Upper lobe of right lung (tissue), 1 donor: Measurements from ENCODE around the gene ACLY. TPM values are rescaled to one million over a fixed set of nuclear protein-coding genes. Genes with fewer than 3 reads are reported as not detected.

Source experiments
- ATAC-seq: fragments of 200-7000 bp; cut with Tn5 transposase; one replicate; pipeline ENCODE4 v1.9.1; 2020; ENCODE audit warnings: mild to moderate bottlenecking, moderate library complexity
- DNase-seq: peaks from one replicate; pipeline ENCODE4 v3.0.0-alpha.2; 2020
- H3K27ac ChIP-seq: fragments of 200-600 bp; one replicate; pipeline ENCODE4 v1.8.0; 2022
- H3K27me3 ChIP-seq: fragments of 200-600 bp; one replicate; pipeline ENCODE4 v1.8.0; 2022; ENCODE audit warnings: mild to moderate bottlenecking
- H3K36me3 ChIP-seq: fragments of 200-600 bp; one replicate; pipeline ENCODE4 v1.8.0; 2022
- H3K4me1 ChIP-seq: fragments of 200-600 bp; one replicate; pipeline ENCODE4 v1.8.0; 2022
- H3K4me3 ChIP-seq: fragments of 200-600 bp; one replicate; pipeline ENCODE4 v1.8.0; 2022; ENCODE audit warnings: mild to moderate bottlenecking
- H3K9me3 ChIP-seq: fragments of 200-600 bp; one replicate; pipeline ENCODE4 v1.8.0; 2022
- CTCF ChIP-seq: fragments of 200-600 bp; IDR thresholded peaks from one replicate; pipeline ENCODE4 v1.8.0; 2022; ENCODE audit warnings: antibody characterized with exemption
- intact Hi-C: fragments of 100-400 bp; cut with DNase I; formaldehyde crosslinking; loops from one replicate; pipeline ENCODE4 v1.11.0; 2022
- total RNA-seq: library from RNA; stranded (reverse); fragmentation: NEBNext Ultra II Directional; extraction: Animal tissue kit (Norgen Biotek cat#: 25700); gene quantifications from one replicate; pipeline ENCODE4 v1.2.1, GENCODE V29; 2021
- donor health status: DM: no; HTN: yes; CAD: no; lungs with severe emphysema.

ACLY gene
- total RNA-seq, 1 donor from 2014 or later, result 112 TPM

GRCh38 chr17:41912925-41913324, 5.8 kb downstream of the ACLY start:
- H3K9me3 ChIP-seq, result no peaks in the 10 kb centered on the region
- H3K4me3 ChIP-seq, result no peak overlapping the region
- no peak for TF ChIP-seq CTCF
- no peak overlapping the region for H3K27ac ChIP-seq
- DNase-seq (no peak), ATAC-seq (no peak)
- H3K27me3 ChIP-seq, result no peaks in the 10 kb centered on the region
- intact Hi-C loops, result no loop called here
- H3K4me1 ChIP-seq, result peaks cover 10% of the 10 kb centered on the region
- peaks cover 58% of the 10 kb centered on the region for H3K36me3 ChIP-seq

- Histone ChIP-seq H3K9me3 (no peaks in the 10 kb centered on the region), H3K27ac (no peak overlapping the region)
- ATAC-seq, result no peak
Measured at GRCh38 chr17:41910701-41911391, 7.9 kb downstream of the ACLY start.

GRCh38 chr17:41909088-41909487, 9.7 kb downstream of the ACLY start:
- H3K4me3 ChIP-seq, result no peak overlapping the region
- ATAC-seq (no peak), DNase-seq (no peak)
- no peak overlapping the region for H3K27ac ChIP-seq
- no peak for TF ChIP-seq CTCF
- intact Hi-C loops, result no loop called here
- no peaks in the 10 kb centered on the region for H3K4me1 ChIP-seq
- peaks cover 95% of the 10 kb centered on the region for H3K36me3 ChIP-seq
- no peaks in the 10 kb centered on the region for H3K9me3 ChIP-seq
- H3K27me3 ChIP-seq, result no peaks in the 10 kb centered on the region

More at GRCh38 chr17:41910701-41911391, 7.9 kb downstream of the ACLY start:
- no peaks in the 10 kb centered on the region for H3K27me3 ChIP-seq
- no peak overlapping the region for H3K4me3 ChIP-seq
- intact Hi-C loops, result no loop called here
- no peak for TF ChIP-seq CTCF
- no peaks in the 10 kb centered on the region for H3K4me1 ChIP-seq
- H3K36me3 ChIP-seq, result peaks cover 78% of the 10 kb centered on the region
- no peak for DNase-seq

- Histone ChIP-seq H3K27me3 (no peaks in the 10 kb centered on the region), H3K4me3 (no peak overlapping the region), H3K27ac (no peak overlapping the region), H3K36me3 (peaks cover 96% of the 10 kb centered on the region), H3K4me1 (no peaks in the 10 kb centered on the region), H3K9me3 (no peaks in the 10 kb centered on the region)
- DNase-seq (no peak), ATAC-seq (no peak)
- intact Hi-C loops, result no loop called here
- no peak for TF ChIP-seq CTCF
Measured at GRCh38 chr17:41907633-41908539, 10.9 kb downstream of the ACLY start.

DNA sequence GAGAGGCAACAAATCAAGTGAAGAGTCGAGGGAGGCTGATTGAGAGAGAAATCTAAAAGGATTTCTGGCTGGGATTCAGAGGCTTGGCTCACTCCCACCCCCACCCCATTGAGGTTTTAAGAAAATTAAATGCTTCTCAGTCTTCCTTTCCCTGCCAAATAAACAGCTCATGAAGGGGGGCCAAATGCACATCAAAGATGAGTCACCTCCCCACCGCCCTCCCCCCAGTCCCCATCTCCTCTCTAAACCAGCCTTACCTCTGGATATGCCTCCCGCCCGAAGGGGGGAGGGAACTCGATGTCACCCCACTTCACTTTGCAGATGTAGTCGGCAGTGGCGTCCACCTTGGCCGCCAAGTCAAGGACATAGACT, 11.6 kb downstream of the ACLY start:
- H3K27ac ChIP-seq, result no peak overlapping the region

More for the DNA sequence above, 11.6 kb downstream of the ACLY start:
- no peak for DNase-seq
- ATAC-seq, result no peak
- intact Hi-C loops, result no loop called here
- Histone ChIP-seq H3K4me3 (no peak overlapping the region), H3K36me3 (peaks cover 96% of the 10 kb centered on the region), H3K9me3 (no peaks in the 10 kb centered on the region), H3K27me3 (no peaks in the 10 kb centered on the region), H3K4me1 (no peaks in the 10 kb centered on the region)
- no peak for TF ChIP-seq CTCF
